GM21619 (cell line): Measurements from ENCODE around the gene TRIM49C.
"Not testable (repeated sequence)": the region's sequence is repeated elsewhere in the genome, so short reads cannot be mapped to it uniquely, and the experiment has no call there.

Experiments used
- ATAC-seq: cut with Tn5 transposase; IDR thresholded peaks from one replicate; pipeline ENCODE4 v1.9.1; 2021; ENCODE audit not compliant: unreplicated experiment

The TRIM49C gene

DNA sequence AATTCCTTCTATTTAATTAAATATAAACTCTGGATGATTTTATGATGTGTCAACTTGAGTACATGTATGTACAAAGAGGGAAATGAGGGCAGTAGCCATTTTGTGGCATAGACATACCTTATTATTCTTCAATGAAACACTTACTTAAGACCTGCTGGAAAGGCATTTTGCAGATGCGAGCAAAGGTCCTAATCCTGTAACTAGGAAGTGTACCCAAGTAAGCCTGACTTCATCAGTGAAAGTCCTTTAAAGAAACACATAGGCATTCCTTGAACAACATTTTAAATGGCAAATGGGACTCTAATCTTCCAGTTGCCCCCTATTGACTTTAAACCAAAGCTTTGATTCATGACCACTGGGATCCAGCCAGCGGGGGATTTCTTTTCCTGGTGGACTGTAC, at the start of gene TRIM49C:
Gene TRIM49C (plus strand): TSS at position 301 of the 400 bp plus-strand sequence. CDS start 4,106 bp downstream, outside the sequence.
- not testable (repeated sequence) for ATAC-seq

DNA sequence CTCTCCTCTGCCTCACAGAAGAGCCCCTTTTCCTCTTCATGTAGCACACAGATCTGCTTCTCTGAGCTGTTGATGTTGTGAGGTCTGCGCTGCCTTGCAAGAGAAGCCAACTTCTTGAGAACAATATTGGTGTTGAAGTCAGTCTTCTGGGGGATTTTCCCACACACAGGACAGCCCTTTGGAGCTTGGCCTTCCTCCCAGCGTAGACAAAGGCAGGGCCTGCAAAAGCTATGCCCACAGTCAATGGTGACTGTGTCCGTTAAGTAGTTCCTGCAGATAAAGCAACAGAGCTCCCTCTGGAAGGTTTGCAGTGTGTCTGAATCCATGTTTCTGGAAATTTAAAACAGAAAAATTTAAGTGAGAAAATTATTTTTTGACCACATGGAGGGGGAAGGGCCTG, 6.7 kb upstream of the TRIM49C start:
- not testable (repeated sequence) for ATAC-seq

GRCh38 chr11:90051591-90052209, 20.8 kb downstream of the TRIM49C start:
- ATAC-seq, result not testable (repeated sequence)

GRCh38 chr11:90052311-90052710, 21.4 kb downstream of the TRIM49C start:
- ATAC-seq, result not testable (repeated sequence)

DNA sequence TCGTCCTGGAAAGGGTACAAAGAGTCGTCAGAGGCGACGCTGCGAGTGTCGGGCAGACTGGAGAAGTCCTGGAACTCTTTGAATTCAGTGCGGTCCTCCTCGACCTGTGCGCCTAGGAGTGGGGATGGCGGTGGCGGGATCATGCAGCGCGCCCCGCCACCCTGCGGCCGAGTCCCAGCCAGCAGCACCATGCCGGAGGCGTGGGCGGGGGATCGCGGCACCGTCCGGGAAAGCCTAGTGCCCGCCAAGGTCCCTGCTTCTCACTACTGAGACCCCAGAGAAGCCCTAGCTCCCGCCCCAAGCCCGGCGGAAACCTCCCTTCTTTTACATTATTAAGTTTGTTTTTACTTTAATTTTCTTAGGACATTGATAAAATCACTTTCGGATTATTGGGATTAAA, 22.6 kb downstream of the TRIM49C start:
- not testable (repeated sequence) for ATAC-seq

- not testable (repeated sequence) for ATAC-seq
Measured at GRCh38 chr11:90085650-90086049, 54.7 kb downstream of the TRIM49C start, which contains the start of gene UBTFL1. Gene UBTFL1, plus strand, starts transcription at chr11:90085950. Its CDS starts 0 bp downstream, at chr11:90085950.

DNA sequence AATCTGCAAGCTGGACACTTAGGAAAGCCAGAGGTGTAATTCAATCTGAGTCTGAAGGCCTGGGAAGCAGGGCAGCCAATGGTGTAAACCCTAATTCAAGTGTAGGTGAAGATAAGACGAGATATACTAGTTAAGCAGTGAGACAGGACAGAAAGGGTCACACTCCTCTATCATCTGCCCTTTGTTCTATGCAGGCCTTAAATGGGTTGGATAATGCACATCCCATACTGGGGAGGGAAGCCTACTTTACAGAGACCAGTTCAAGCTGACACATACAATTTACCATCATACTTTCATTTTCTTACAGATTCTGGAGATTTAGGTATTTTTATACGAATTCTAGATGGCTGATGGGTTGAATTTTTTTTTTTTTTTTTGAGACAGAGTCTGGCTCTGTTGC, 57.8 kb downstream of the TRIM49C start:
- not testable (repeated sequence) for ATAC-seq
